Neural progenitor cell (in vitro differentiated cells): ENCODE results near the gene PRMT7. TPM values are rescaled to one million over a fixed set of nuclear protein-coding genes. Genes with fewer than 3 reads are reported as not detected.
A peak's percentile ranks its signal among the peaks of the same experiment; 100 is the strongest.

Experiments used
- DNase-seq: peaks from one replicate; pipeline ENCODE4 v3.0.0-alpha.2; 2016; ENCODE audit warnings: low spot score
- H2AFZ ChIP-seq: fragments of 200-600 bp; sonication (generic); replicated peaks from 2 replicates; pipeline ENCODE4 v1.6.1; 2016; ENCODE audit warnings: antibody characterized with exemption
- H3F3A ChIP-seq: fragments of 200-600 bp; sonication (generic); 2 replicates; pipeline ENCODE4 v1.6.1; 2016; ENCODE audit warnings: antibody characterized with exemption, low read depth
- H3K27ac ChIP-seq: fragments of 200-600 bp; sonication (generic); 2 replicates; pipeline ENCODE4 v1.5.1; 2016; ENCODE audit warnings: mild to moderate bottlenecking
- H3K27me3 ChIP-seq: fragments of 200-600 bp; sonication (generic); 2 replicates; pipeline ENCODE4 v1.6.1; 2016; ENCODE audit warnings: mild to moderate bottlenecking, moderate library complexity
- H3K36me3 ChIP-seq: fragments of 200-600 bp; sonication (generic); 2 replicates; pipeline ENCODE4 v1.5.1; 2016
- H3K4me1 ChIP-seq: fragments of 200-600 bp; sonication (generic); 2 replicates; pipeline ENCODE4 v1.6.1; 2016; ENCODE audit warnings: mixed run types
- H3K4me2 ChIP-seq: fragments of 200-600 bp; sonication (generic); 2 replicates; pipeline ENCODE4 v1.6.1; 2016
- H3K4me3 ChIP-seq: fragments of 200-600 bp; sonication (generic); 2 replicates; pipeline ENCODE4 v1.5.1; 2016
- H3K79me2 ChIP-seq: fragments of 200-600 bp; sonication (generic); 2 replicates; pipeline ENCODE4 v1.6.1; 2016; ENCODE audit warnings: low read depth
- H3K9ac ChIP-seq: fragments of 200-600 bp; sonication (generic); 2 replicates; pipeline ENCODE4 v1.6.1; 2016
- H3K9me3 ChIP-seq: fragments of 200-600 bp; sonication (generic); 2 replicates; pipeline ENCODE4 v1.5.1; 2016; ENCODE audit warnings: low read depth
- H4K20me1 ChIP-seq: fragments of 200-600 bp; sonication (generic); 2 replicates; pipeline ENCODE4 v1.6.1; 2016; ENCODE audit warnings: low read depth
- H3K27ac Mint-ChIP-seq: 3 replicates; pipeline ENCODE4 v1.8.0; 2021; ENCODE audit warnings: mixed read lengths
- H3K27me3 Mint-ChIP-seq: 2 replicates; pipeline ENCODE4 v1.8.0; 2022; ENCODE audit warnings: low read depth, mild to moderate bottlenecking, inconsistent platforms, moderate library complexity, mixed read lengths; ENCODE audit not compliant: insufficient read depth
- H3K36me3 Mint-ChIP-seq: 3 replicates; pipeline ENCODE4 v1.8.0; 2021; ENCODE audit warnings: mixed read lengths
- H3K4me1 Mint-ChIP-seq: 3 replicates; pipeline ENCODE4 v1.8.0; 2021; ENCODE audit warnings: mixed read lengths
- H3K4me3 Mint-ChIP-seq: 3 replicates; pipeline ENCODE4 v1.8.0; 2021; ENCODE audit warnings: mild to moderate bottlenecking, moderate library complexity, mixed read lengths
- H3K9me3 Mint-ChIP-seq: 3 replicates; pipeline ENCODE4 v1.8.0; 2020; ENCODE audit warnings: mixed read lengths
- EZH2 ChIP-seq: fragments of 200-600 bp; sonication (generic); IDR thresholded peaks from 2 replicates; pipeline ENCODE4 v1.6.1; 2017; ENCODE audit warnings: antibody characterized with exemption, mild to moderate bottlenecking, moderate library complexity
- EZH2phosphoT487 ChIP-seq: fragments of 200-600 bp; sonication (generic); IDR thresholded peaks from 2 replicates; pipeline ENCODE4 v1.6.1; 2017; ENCODE audit warnings: antibody characterized with exemption
- total RNA-seq: library from RNA; depleted of rRNA; stranded (reverse); fragments of >200 nt; gene quantifications from 2 replicates; pipeline ENCODE4 v1.2.3, GENCODE V29; 2015; ENCODE audit warnings: low replicate concordance
- TF ChIP-seq, protein P1 (sequence below): fragments of 200-600 bp; sonication (generic); IDR thresholded peaks from 2 replicates; pipeline ENCODE4 v1.5.1; 2017; ENCODE audit warnings: antibody characterized with exemption, mild to moderate bottlenecking

Gene PRMT7
- total RNA-seq, 1 donor from 2014 or later, result 70.2 TPM

GRCh38 chr16:68298312-68298711 lies 12.5 kb upstream of the PRMT7 start:
- Histone ChIP-seq H3K27ac (no peak overlapping the region), H3K36me3 (no peaks in the 10 kb centered on the region), H3K27me3 (no peaks in the 10 kb centered on the region), H3F3A (peaks cover 8% of the 10 kb centered on the region), H3K79me2 (no peaks in the 10 kb centered on the region), H3K4me2 (no peak overlapping the region), H4K20me1 (peaks cover 11% of the 10 kb centered on the region), H3K4me1 (no peaks in the 10 kb centered on the region), H3K9me3 (no peaks in the 10 kb centered on the region), H3K9ac (no peak overlapping the region), H3K4me3 (no peak overlapping the region), H2AFZ (no peak overlapping the region)
- no peak overlapping the region for H3K4me3 Mint-ChIP-seq
- no peak overlapping the region for H3K27ac Mint-ChIP-seq
- peaks cover 20% of the 10 kb centered on the region for H3K36me3 Mint-ChIP-seq
- H3K9me3 Mint-ChIP-seq, result no peaks in the 10 kb centered on the region
- no peaks in the 10 kb centered on the region for H3K27me3 Mint-ChIP-seq
- peaks cover 19% of the 10 kb centered on the region for H3K4me1 Mint-ChIP-seq
- no peak for TF ChIP-seq EZH2
- TF ChIP-seq EZH2phosphoT487, result no peak
- TF ChIP-seq, protein P1, sequence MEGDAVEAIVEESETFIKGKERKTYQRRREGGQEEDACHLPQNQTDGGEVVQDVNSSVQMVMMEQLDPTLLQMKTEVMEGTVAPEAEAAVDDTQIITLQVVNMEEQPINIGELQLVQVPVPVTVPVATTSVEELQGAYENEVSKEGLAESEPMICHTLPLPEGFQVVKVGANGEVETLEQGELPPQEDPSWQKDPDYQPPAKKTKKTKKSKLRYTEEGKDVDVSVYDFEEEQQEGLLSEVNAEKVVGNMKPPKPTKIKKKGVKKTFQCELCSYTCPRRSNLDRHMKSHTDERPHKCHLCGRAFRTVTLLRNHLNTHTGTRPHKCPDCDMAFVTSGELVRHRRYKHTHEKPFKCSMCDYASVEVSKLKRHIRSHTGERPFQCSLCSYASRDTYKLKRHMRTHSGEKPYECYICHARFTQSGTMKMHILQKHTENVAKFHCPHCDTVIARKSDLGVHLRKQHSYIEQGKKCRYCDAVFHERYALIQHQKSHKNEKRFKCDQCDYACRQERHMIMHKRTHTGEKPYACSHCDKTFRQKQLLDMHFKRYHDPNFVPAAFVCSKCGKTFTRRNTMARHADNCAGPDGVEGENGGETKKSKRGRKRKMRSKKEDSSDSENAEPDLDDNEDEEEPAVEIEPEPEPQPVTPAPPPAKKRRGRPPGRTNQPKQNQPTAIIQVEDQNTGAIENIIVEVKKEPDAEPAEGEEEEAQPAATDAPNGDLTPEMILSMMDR, result no peak
- no peak for DNase-seq

DNA sequence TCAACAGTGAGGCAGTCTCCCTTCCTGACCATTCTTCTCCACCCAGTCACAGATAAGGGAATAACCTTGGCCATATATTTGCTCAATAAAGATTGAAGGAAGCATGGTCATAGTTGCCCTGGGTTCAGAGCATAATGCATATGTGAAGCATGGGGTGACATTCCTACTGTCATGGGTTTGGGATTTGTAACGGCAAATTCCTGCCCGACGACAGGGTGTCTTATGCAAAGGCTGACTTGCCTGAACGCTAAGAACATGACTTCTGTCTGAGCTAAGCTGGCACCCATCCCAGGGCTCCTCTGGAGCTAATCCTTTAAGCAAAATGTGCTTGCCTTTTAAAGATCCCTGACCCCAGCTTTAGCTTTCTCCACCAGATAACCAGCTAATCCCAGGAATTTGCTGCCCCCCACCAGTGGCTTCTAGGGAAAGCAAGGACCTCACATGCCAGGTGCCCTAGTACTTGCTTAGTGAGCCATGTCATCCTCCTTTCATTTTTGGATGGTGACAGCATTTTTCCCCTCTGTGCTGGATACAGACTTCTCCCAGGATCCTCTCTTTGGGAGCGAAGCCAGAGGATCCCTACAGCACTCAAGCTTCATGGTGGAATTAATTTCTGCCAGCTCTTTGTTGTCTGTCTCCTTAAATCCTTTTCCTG lies 11.8 kb upstream of the PRMT7 start:
- Histone ChIP-seq H3F3A (peaks cover 8% of the 10 kb centered on the region), H3K4me3 (no peak overlapping the region), H3K27ac (peak overlapping the region; percentile 55), H3K79me2 (no peaks in the 10 kb centered on the region), H3K9me3 (no peaks in the 10 kb centered on the region), H4K20me1 (peaks cover 11% of the 10 kb centered on the region), H3K36me3 (no peaks in the 10 kb centered on the region), H3K4me1 (no peaks in the 10 kb centered on the region), H3K27me3 (no peaks in the 10 kb centered on the region), H2AFZ (no peak overlapping the region), H3K9ac (no peak overlapping the region), H3K4me2 (no peak overlapping the region)
- Mint-ChIP-seq H3K27me3 (no peaks in the 10 kb centered on the region), H3K4me1 (peaks cover 19% of the 10 kb centered on the region), H3K27ac (no peak overlapping the region), H3K4me3 (no peak overlapping the region), H3K9me3 (no peaks in the 10 kb centered on the region), H3K36me3 (peaks cover 23% of the 10 kb centered on the region)
- peak; percentile 63 for DNase-seq
- no peak for TF ChIP-seq EZH2phosphoT487
- TF ChIP-seq EZH2, result no peak
- TF ChIP-seq, protein P1, result no peak

DNA sequence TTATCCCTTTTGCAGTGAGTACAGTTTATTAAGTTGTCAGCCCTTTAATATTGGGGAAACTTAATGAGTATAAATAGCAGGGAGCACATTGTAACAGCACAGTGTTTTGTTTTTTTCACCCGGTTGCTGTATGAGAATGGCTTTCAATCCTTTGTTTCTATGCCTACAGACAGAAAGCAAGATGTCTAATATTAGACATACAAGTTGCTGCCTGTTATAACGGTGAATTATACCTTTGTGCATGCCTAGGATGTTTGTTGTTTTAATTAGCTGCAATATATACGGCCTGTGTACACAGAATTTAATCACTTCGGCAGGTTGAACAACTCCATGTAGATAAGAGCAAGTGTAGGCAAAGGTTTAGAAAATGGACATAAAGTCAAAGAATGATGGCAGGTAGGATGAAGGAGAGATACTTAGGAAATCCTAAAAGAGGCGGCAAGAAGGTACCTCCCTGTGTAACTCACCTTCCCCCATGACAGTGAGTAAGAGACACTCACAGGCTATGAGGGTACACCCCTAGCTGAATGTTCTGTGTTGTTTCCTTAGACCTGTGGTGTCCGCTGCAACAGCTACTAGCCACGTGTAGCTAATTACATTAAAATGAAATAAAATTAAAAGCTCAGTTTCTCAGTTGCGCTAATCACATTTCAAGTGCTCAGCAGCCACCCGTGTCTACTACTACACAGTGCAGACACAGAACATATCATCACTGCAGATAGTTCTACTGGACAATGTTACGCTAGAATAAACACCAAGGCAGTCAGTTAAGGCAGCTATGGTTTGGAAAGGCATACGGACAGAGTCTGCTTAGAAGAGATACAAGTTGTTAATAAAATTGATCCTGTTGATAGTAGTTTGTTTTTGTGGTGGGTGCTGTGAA lies 11.0 kb upstream of the PRMT7 start:
- H3K4me1 ChIP-seq, result no peaks in the 10 kb centered on the region
- no peak for TF ChIP-seq EZH2
- TF ChIP-seq, protein P1, result no peak
- no peak for TF ChIP-seq EZH2phosphoT487
- peak overlapping the region; percentile 55 for H3K27ac ChIP-seq
- no peaks in the 10 kb centered on the region for H3K36me3 ChIP-seq
- Mint-ChIP-seq H3K27ac (no peak overlapping the region), H3K36me3 (peaks cover 24% of the 10 kb centered on the region), H3K4me3 (no peak overlapping the region), H3K9me3 (no peaks in the 10 kb centered on the region), H3K27me3 (no peaks in the 10 kb centered on the region), H3K4me1 (peaks cover 19% of the 10 kb centered on the region)
- no peaks in the 10 kb centered on the region for H3K79me2 ChIP-seq
- no peak for DNase-seq
- no peaks in the 10 kb centered on the region for H3K27me3 ChIP-seq
- no peak overlapping the region for H2AFZ ChIP-seq
- H3K9ac ChIP-seq, result no peak overlapping the region
- H3K9me3 ChIP-seq, result no peaks in the 10 kb centered on the region
- H4K20me1 ChIP-seq, result peaks cover 11% of the 10 kb centered on the region
- no peak overlapping the region for H3K4me2 ChIP-seq
- no peak overlapping the region for H3K4me3 ChIP-seq
- peaks cover 8% of the 10 kb centered on the region for H3F3A ChIP-seq
